GM12872 (cell line): Measurements from ENCODE around the gene DGKG.

Experiments used
- TF ChIP-seq, protein P1 (sequence below): IDR thresholded peaks from 3 replicates; pipeline ENCODE4 v1.5.1; 2011; ENCODE audit warnings: low read depth, mild to moderate bottlenecking, low read length, moderate library complexity; ENCODE audit not compliant: insufficient read depth

The DGKG gene

DNA sequence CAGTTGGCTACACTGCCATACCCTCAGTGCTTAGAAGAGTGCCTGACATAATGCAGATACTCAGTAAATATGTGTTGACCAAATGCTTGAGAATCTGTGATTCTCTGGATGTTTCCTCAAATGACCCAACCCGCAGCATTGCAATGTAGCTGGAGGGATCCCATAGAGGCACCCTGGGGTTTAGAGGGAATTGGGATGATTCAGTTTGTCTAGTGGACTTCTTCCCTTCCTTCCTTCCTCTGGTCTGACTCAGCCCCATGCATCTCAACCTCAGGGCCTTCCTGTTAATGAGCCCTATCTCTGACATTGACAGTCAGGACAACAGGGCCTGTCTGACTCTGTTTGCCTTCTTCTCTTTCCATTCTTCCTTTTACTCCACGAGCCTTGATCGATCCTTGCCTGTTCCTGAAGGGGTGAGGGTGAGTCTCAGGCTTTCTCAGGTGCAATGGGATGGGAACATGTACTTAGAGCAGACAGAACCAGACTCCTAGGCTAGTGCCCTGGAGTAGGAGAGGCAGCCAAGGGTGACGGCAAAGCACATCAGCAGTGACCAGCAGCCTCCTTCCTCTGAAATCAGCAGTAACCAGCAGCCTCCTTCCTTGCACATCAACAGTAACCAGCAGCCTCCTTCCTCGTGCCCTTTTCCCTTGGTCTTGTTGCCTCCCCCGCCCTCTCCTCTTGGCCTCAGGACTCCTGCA, 78.2 kb downstream of the DGKG start:
- TF ChIP-seq, protein P1, sequence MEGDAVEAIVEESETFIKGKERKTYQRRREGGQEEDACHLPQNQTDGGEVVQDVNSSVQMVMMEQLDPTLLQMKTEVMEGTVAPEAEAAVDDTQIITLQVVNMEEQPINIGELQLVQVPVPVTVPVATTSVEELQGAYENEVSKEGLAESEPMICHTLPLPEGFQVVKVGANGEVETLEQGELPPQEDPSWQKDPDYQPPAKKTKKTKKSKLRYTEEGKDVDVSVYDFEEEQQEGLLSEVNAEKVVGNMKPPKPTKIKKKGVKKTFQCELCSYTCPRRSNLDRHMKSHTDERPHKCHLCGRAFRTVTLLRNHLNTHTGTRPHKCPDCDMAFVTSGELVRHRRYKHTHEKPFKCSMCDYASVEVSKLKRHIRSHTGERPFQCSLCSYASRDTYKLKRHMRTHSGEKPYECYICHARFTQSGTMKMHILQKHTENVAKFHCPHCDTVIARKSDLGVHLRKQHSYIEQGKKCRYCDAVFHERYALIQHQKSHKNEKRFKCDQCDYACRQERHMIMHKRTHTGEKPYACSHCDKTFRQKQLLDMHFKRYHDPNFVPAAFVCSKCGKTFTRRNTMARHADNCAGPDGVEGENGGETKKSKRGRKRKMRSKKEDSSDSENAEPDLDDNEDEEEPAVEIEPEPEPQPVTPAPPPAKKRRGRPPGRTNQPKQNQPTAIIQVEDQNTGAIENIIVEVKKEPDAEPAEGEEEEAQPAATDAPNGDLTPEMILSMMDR: no peak

- TF ChIP-seq, protein P1: no peak
Measured at GRCh38 chr3:186283096-186283495, 78.9 kb downstream of the DGKG start.

DNA sequence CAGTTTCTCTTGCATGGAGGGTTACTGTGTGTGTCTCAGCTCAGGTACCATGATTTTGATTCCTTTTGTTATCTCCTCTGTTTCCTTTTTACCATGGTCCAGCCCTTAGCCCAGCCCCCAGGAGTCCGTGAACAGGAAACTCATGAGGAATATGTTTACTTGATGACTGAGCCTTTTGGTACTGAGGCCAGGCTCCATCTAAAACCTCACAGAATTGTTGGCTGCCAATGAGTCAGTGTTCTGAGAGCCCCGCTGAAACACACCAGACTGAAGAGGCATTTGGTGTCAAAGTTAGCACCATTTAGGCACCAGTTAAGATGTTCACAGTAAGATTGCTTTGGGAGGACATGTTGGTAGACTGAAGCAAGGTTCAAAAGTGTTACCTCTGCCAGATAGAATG, 80.9 kb downstream of the DGKG start:
- TF ChIP-seq, protein P1: no peak

- TF ChIP-seq, protein P1: no peak
Measured at GRCh38 chr3:186280737-186281136, 81.3 kb downstream of the DGKG start.

DNA sequence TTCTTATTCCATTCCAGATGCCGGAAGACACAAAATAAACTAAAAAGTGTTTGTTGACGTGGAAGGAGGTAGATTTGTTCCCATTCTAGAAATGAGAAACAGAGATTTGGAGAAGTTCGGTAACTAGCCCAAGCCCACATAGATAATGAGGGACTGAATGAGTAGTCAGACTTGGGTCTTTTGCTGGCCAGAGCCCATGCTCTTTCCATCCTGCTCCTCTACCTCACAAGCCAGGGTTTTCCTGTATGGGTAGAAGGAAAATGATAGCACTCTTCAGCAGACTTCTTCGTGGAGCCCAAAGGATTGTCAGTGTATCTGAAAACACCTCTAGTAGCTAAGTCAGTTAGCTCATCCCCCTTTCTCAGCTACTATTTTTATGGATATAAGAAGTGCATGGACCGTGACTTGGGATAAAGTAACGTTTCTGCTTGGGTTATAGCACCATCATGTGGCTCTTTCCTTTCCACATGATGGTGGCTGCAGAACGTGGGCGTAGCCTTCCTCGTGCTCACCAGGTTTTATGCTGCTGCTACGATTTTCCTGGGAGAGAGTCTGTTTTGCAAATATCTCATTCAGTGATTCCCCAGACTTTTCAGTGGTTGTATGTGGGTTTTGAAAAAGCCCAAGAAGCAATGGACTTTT, 84.6 kb downstream of the DGKG start:
- TF ChIP-seq, protein P1: 0 out of 3 replicates have a peak, but pooled peaks have one; percentile 20

DNA sequence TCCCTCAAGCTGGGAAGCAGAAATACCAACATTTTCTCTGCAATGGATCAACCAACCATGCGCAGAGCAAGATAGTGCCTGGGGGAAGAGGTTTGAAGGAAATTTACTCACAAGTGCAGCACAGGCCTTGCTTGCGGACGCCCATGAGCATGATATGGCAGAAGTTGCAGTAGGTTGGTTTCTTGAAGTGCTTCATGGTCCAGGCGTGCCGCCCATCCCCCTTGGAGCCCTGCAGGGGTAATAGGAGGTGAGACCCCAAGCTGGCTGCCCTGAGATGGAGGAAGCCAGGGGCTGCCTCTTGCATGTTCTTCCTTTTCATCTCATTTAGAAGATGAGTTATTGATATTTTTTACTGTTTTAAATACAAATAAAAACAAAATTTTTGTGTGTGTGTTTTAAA, 86.6 kb downstream of the DGKG start:
- TF ChIP-seq, protein P1: no peak

- TF ChIP-seq, protein P1: no peak
Measured at GRCh38 chr3:186273586-186273985, 88.4 kb downstream of the DGKG start.
